ENCODE data around the gene RSKR. TPM values are rescaled to one million over a fixed set of nuclear protein-coding genes. Genes with fewer than 3 reads are reported as not detected.

The RSKR gene
- total and polyA plus RNA-seq, 2 experiments from 2014 or later: 7.5 to 38.8 TPM

GRCh38 chr17:28592260-28592659, 21.7 kb downstream of the RSKR start (continued):
- TF ChIP-seq ZNF462 (CRISPR knock-in tag; IDR thresholded peaks at IDR 0.05) (no peak), CTCF (conservative IDR thresholded peaks at IDR 0.05; ENCODE audit: low read depth in 2 of 2) (no peak), STAT1 (IDR thresholded peaks at IDR 0.05; ENCODE audit: unreplicated experiment) (no peak), JUNB (IDR thresholded peaks at IDR 0.05; ENCODE audit: unreplicated experiment) (no peak), POLR2AphosphoS5 (IDR thresholded peaks at IDR 0.05; ENCODE audit: low read depth) (no peak)

- Mint-ChIP-seq H3K27ac (no peak overlapping the region), H3K36me3 (ENCODE audit: low read depth) (peaks cover 24% of the 10 kb centered on the region)
- no peak for TF ChIP-seq CREB1 (CRISPR knock-in tag; IDR thresholded peaks at IDR 0.05; ENCODE audit: low read depth)
- no peak for TF ChIP-seq NANOG (IDR thresholded peaks at IDR 0.05; ENCODE audit: borderline replicate concordance)
- TF ChIP-seq POLR2AphosphoS5 (IDR thresholded peaks at IDR 0.05; ENCODE audit: low read depth): no peak
- TF ChIP-seq STAT1 (IDR thresholded peaks at IDR 0.05; ENCODE audit: unreplicated experiment): no peak
- no peak for TF ChIP-seq ETS1 (IDR thresholded peaks at IDR 0.05)
- no peak for TF ChIP-seq JUNB (IDR thresholded peaks at IDR 0.05; ENCODE audit: unreplicated experiment)
- TF ChIP-seq REST (IDR thresholded peaks at IDR 0.05; ENCODE audit: unreplicated experiment): no peak
These were observed 28.1 kb downstream of the RSKR start for GRCh38 chr17:28585851-28586250.

More at GRCh38 chr17:28585851-28586250, 28.1 kb downstream of the RSKR start:
- Histone ChIP-seq H3F3A (replicated peaks; ENCODE audit: low read depth) (no peaks in the 10 kb centered on the region; the same call in 1 of the 2 replicates), H3K9me2 (ENCODE audit: insufficient read depth) (no peaks in the 10 kb centered on the region), H3K4me3 (no peak overlapping the region), H3K4me2 (no peak overlapping the region), H4K20me1 (replicated peaks; ENCODE audit: insufficient read depth) (peaks cover 17% of the 10 kb centered on the region), H3K36me3 (ENCODE audit: insufficient read depth) (peaks cover 84% of the 10 kb centered on the region), H3K27ac (ENCODE audit: low read depth) (no peak overlapping the region), H3K27me3 (ENCODE audit: insufficient read depth) (no peaks in the 10 kb centered on the region), H3K79me2 (replicated peaks; ENCODE audit: insufficient read depth) (peaks cover 5% of the 10 kb centered on the region), H2AFZ (no peak overlapping the region), H3K4me1 (ENCODE audit: insufficient read depth) (no peaks in the 10 kb centered on the region)
- peaks cover 2% of the 10 kb centered on the region for H3K27me3 Mint-ChIP-seq (ENCODE audit: insufficient read depth, low read depth, poor library complexity)
- DNase-seq (ENCODE audit: low spot score): no peak
- ATAC-seq: no peak
- no peaks in the 10 kb centered on the region for H3K9me3 Mint-ChIP-seq
- H3K4me3 Mint-ChIP-seq: no peak overlapping the region
- no peaks in the 10 kb centered on the region for H3K4me1 Mint-ChIP-seq
